Transverse colon (tissue), 4 donors: Measurements from ENCODE around the gene TAL1.

Experiments used
- CTCF ChIP-seq, 5 experiments: fragments of 200-600 bp in 3 of 5; fragments of 450-650 bp in 2 of 5; sonication (generic) in 3 of 5; IDR thresholded peaks; 1 replicate in 2 of 5; 2 replicates in 3 of 5; pipeline ENCODE4 v1.5.1; 2016 to 2017; ENCODE audit warnings: antibody characterized with exemption in 5 of 5, inconsistent platforms in 3 of 5, mild to moderate bottlenecking in 2 of 5, moderate library complexity in 1 of 5
- POLR2AphosphoS5 ChIP-seq, 3 donors: sonication (generic); formaldehyde crosslinking; IDR thresholded peaks; one replicate each; pipeline ENCODE4 v1.6.1; 2016; ENCODE audit warnings: antibody characterized with exemption in 3 of 3

- TF ChIP-seq CTCF (IDR thresholded peaks at IDR 0.05) (no peak), POLR2AphosphoS5 (IDR thresholded peaks at IDR 0.05) (no peak)
Measured at GRCh38 chr1:47212636-47213229, 19.3 kb downstream of the TAL1 start.
